ENCODE measurements around the gene REXO2. TPM values are rescaled to one million over a fixed set of nuclear protein-coding genes. Genes with fewer than 3 reads are reported as not detected.

The REXO2 gene
- total and polyA plus RNA-seq, 2 donors from 2014 or later = 66.4 to 156 TPM

GRCh38 chr11:114449845-114450244 is 10.6 kb downstream of the REXO2 start:
- FAIRE-seq = no peak
- no peak overlapping the region for H3K9ac ChIP-seq (ENCODE audit: low read length in 3 of 3)
- no peak for DNase-seq
- no peaks in the 10 kb centered on the region for H3K9me3 ChIP-seq (ENCODE audit: control insufficient read depth in 2 of 3, insufficient read depth in 1 of 3, low read length in 3 of 3)
- no peak for TF ChIP-seq CTCF (IDR thresholded peaks at IDR 0.05; ENCODE audit: borderline replicate concordance, extremely low read depth, insufficient read depth)
- no peak overlapping the region for H3K27ac ChIP-seq (ENCODE audit: low read depth in 2 of 2, low read length in 2 of 2)
- H3K36me3 ChIP-seq (ENCODE audit: control insufficient read depth in 2 of 3, insufficient read depth in 3 of 3, low read length in 3 of 3) = peaks cover 0 to 20% (median 6%) of the 10 kb centered on the region in 3 donors
- H3K4me3 ChIP-seq (ENCODE audit: low read length in 3 of 3) = no peak overlapping the region
- no peaks in the 10 kb centered on the region for H3K27me3 ChIP-seq (ENCODE audit: control insufficient read depth, insufficient read depth, low read length)
- H3K4me1 ChIP-seq (ENCODE audit: control insufficient read depth in 2 of 3, insufficient read depth in 2 of 3, low read depth in 1 of 3, low read length in 3 of 3) = peaks cover 0 to 4% (median 2%) of the 10 kb centered on the region in 3 donors
- intact Hi-C loops (cut with DNase I) = no loop called here

GRCh38 chr11:114452399-114452798 is 13.1 kb downstream of the REXO2 start:
- Histone ChIP-seq H3K27me3 (ENCODE audit: control insufficient read depth, insufficient read depth, low read length) (no peaks in the 10 kb centered on the region), H3K36me3 (ENCODE audit: control insufficient read depth in 2 of 3, insufficient read depth in 3 of 3, low read length in 3 of 3) (peaks cover 0 to 20% (median 3%) of the 10 kb centered on the region in 3 donors), H3K9me3 (ENCODE audit: control insufficient read depth in 2 of 3, insufficient read depth in 1 of 3, low read length in 3 of 3) (no peaks in the 10 kb centered on the region), H3K4me3 (ENCODE audit: low read length in 3 of 3) (no peak overlapping the region), H3K9ac (ENCODE audit: low read length in 3 of 3) (no peak overlapping the region), H3K4me1 (ENCODE audit: control insufficient read depth in 2 of 3, insufficient read depth in 2 of 3, low read depth in 1 of 3, low read length in 3 of 3) (peaks cover 0 to 4% (median 2%) of the 10 kb centered on the region in 3 donors), H3K27ac (ENCODE audit: low read depth in 2 of 2, low read length in 2 of 2) (no peak overlapping the region)
- no peak for DNase-seq
- FAIRE-seq = no peak
- no peak for TF ChIP-seq CTCF (IDR thresholded peaks at IDR 0.05; ENCODE audit: borderline replicate concordance, extremely low read depth, insufficient read depth)
- intact Hi-C loops (cut with DNase I) = no loop called here

DNA sequence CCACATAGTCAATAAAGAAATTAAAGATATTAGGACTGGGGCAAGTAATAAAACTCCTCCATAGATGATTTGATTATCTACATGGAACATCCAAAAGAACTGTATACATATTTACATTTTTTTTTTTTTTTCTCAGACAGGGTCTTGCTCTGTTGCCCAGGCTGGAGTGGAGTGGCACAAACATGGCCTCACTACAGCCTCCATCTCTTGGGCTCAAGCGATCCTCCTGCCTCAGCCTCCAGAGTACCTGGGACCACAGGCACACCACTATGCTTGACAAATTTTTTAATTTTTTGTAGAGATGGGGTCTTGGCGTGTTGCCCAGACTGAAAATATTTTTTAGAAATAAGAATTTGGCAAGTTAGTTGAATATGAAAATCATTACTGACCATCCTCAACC is 24.7 kb downstream of the REXO2 start:
- TF ChIP-seq CTCF (IDR thresholded peaks at IDR 0.05; ENCODE audit: borderline replicate concordance, extremely low read depth, insufficient read depth) = no peak
- H3K9ac ChIP-seq (ENCODE audit: low read length in 3 of 3) = no peak overlapping the region
- no peaks in the 10 kb centered on the region for H3K36me3 ChIP-seq (ENCODE audit: control insufficient read depth in 2 of 3, insufficient read depth in 3 of 3, low read length in 3 of 3)
- FAIRE-seq (no peak), DNase-seq (no peak)
- H3K27me3 ChIP-seq (ENCODE audit: control insufficient read depth, insufficient read depth, low read length) = no peaks in the 10 kb centered on the region
- no peak overlapping the region for H3K4me3 ChIP-seq (ENCODE audit: low read length in 3 of 3)
- intact Hi-C loops (cut with DNase I) = no loop called here
- no peaks in the 10 kb centered on the region for H3K4me1 ChIP-seq (ENCODE audit: control insufficient read depth in 2 of 3, insufficient read depth in 2 of 3, low read depth in 1 of 3, low read length in 3 of 3)
- peaks cover 0 to 7% (median 0%) of the 10 kb centered on the region in 3 donors for H3K9me3 ChIP-seq (ENCODE audit: control insufficient read depth in 2 of 3, insufficient read depth in 1 of 3, low read length in 3 of 3)
- no peak overlapping the region for H3K27ac ChIP-seq (ENCODE audit: low read depth in 2 of 2, low read length in 2 of 2)

GRCh38 chr11:114466742-114467141 is 27.5 kb downstream of the REXO2 start:
- DNase-seq (no peak), FAIRE-seq (no peak)
- Histone ChIP-seq H3K4me3 (ENCODE audit: low read length in 3 of 3) (no peak overlapping the region), H3K9ac (ENCODE audit: low read length in 3 of 3) (no peak overlapping the region), H3K36me3 (ENCODE audit: control insufficient read depth in 2 of 3, insufficient read depth in 3 of 3, low read length in 3 of 3) (no peaks in the 10 kb centered on the region), H3K27ac (ENCODE audit: low read depth in 2 of 2, low read length in 2 of 2) (no peak overlapping the region), H3K4me1 (ENCODE audit: control insufficient read depth in 2 of 3, insufficient read depth in 2 of 3, low read depth in 1 of 3, low read length in 3 of 3) (no peaks in the 10 kb centered on the region), H3K27me3 (ENCODE audit: control insufficient read depth, insufficient read depth, low read length) (no peaks in the 10 kb centered on the region), H3K9me3 (ENCODE audit: control insufficient read depth in 2 of 3, insufficient read depth in 1 of 3, low read length in 3 of 3) (peaks cover 0 to 7% (median 0%) of the 10 kb centered on the region in 3 donors)
- intact Hi-C loops (cut with DNase I) = no loop called here
- TF ChIP-seq CTCF (IDR thresholded peaks at IDR 0.05; ENCODE audit: borderline replicate concordance, extremely low read depth, insufficient read depth) = no peak
